Inflammatory macrophage treated with lipopolysaccharide for 1 hour (primary cell): ENCODE measurements around the gene C2orf81.

Source experiments
- DNase-seq, 2 donors: peaks; one replicate each; pipeline ENCODE4 v3.0.0-alpha.2; 2020 to 2022

The C2orf81 gene

GRCh38 chr2:74390606-74391005 lies 30.8 kb downstream of the C2orf81 start:
- DNase-seq = no peak

GRCh38 chr2:74387346-74387745 lies 34.1 kb downstream of the C2orf81 start:
- DNase-seq = no peak

GRCh38 chr2:74385396-74385795 lies 36.0 kb downstream of the C2orf81 start:
- DNase-seq = no peak

GRCh38 chr2:74384051-74384450 lies 37.4 kb downstream of the C2orf81 start:
- no peak for DNase-seq

GRCh38 chr2:74383254-74383653 lies 38.2 kb downstream of the C2orf81 start:
- no peak for DNase-seq

GRCh38 chr2:74381751-74382150 lies 39.7 kb downstream of the C2orf81 start:
- DNase-seq = no peak

GRCh38 chr2:74379851-74380789 lies 41.3 kb downstream of the C2orf81 start, which contains the start of gene DCTN1:
Gene DCTN1 (minus strand): TSS chr2:74380311. CDS start chr2:74380037, 274 bp downstream.
- no peak for DNase-seq

GRCh38 chr2:74378007-74378406 lies 43.4 kb downstream of the C2orf81 start:
- no peak for DNase-seq

- DNase-seq = no peak
Observed at GRCh38 chr2:74375838-74376237, 45.6 kb downstream of the C2orf81 start.

GRCh38 chr2:74374509-74375205 lies 46.8 kb downstream of the C2orf81 start:
- no peak for DNase-seq

- DNase-seq = no peak
Observed at GRCh38 chr2:74373985-74374384, 47.4 kb downstream of the C2orf81 start.

- peak in 1 of 2 donors; percentile 13 for DNase-seq
Observed at GRCh38 chr2:74373221-74373676, 48.2 kb downstream of the C2orf81 start.

- no peak for DNase-seq
Observed at GRCh38 chr2:74372674-74373073, 48.7 kb downstream of the C2orf81 start.

GRCh38 chr2:74371421-74371820 lies 50.0 kb downstream of the C2orf81 start:
- DNase-seq = no peak

GRCh38 chr2:74369976-74370375 lies 51.4 kb downstream of the C2orf81 start:
- no peak for DNase-seq

GRCh38 chr2:74368499-74368898 lies 52.9 kb downstream of the C2orf81 start:
- DNase-seq = no peak

GRCh38 chr2:74367789-74368188 lies 53.6 kb downstream of the C2orf81 start:
- no peak for DNase-seq

GRCh38 chr2:74366036-74366435 lies 55.4 kb downstream of the C2orf81 start:
- no peak for DNase-seq

GRCh38 chr2:74364533-74365505 lies 56.6 kb downstream of the C2orf81 start:
- DNase-seq = no peak
